HEK293 (cell line): Measurements from ENCODE around the gene TNN.
"Not testable (repeated sequence)": the region's sequence is repeated elsewhere in the genome, so short reads cannot be mapped to it uniquely, and the experiment has no call there.

ENCODE experiments used
- CTCF ChIA-PET: fragments of 350-600 bp; formaldehyde crosslinking; extraction: SDS; loops from one replicate; lab custom pipeline; 2021; ENCODE audit warnings: antibody characterized with exemption; lab: Yijun Ruan, JAX
- POLR2A ChIA-PET: fragments of 300-600 bp; formaldehyde crosslinking; extraction: SDS; loops from one replicate; lab custom pipeline; 2020; ENCODE audit warnings: antibody characterized with exemption, inconsistent platforms; lab: Yijun Ruan, JAX
- H3K27ac ChIP-seq: fragments of 200-500 bp; sonication (Bioruptor generic); 2 replicates; pipeline ENCODE4 v1.5.1; 2014; ENCODE audit warnings: low read depth, low read length, control low read depth, inconsistent platforms; ENCODE audit errors: extremely low read depth
- H3K36me3 ChIP-seq, 2 experiments: fragments of 200-500 bp in 1 of 2; sonication (Bioruptor generic) in 1 of 2; 1 replicate in 1 of 2; 2 replicates in 1 of 2; pipeline ENCODE4 v1.5.1; 2014 to 2017; ENCODE audit warnings: inconsistent platforms in 2 of 2, low read length in 2 of 2; ENCODE audit not compliant: control insufficient read depth in 2 of 2, insufficient read depth in 1 of 2
- H3K4me1 ChIP-seq: fragments of 200-500 bp; sonication (Bioruptor generic); 2 replicates; pipeline ENCODE4 v1.5.1; 2014; ENCODE audit warnings: mild to moderate bottlenecking, low read length, inconsistent platforms; ENCODE audit not compliant: control insufficient read depth, insufficient read depth
- H3K4me3 ChIP-seq: 2 replicates; pipeline ENCODE4 v1.5.1; 2011; ENCODE audit warnings: low read depth, mild to moderate bottlenecking, control low read depth, low read length, moderate library complexity
- H3K9me3 ChIP-seq: fragments of 200-500 bp; sonication (Bioruptor generic); 2 replicates; pipeline ENCODE4 v1.5.1; 2014; ENCODE audit warnings: low read depth, low read length, inconsistent platforms; ENCODE audit not compliant: control insufficient read depth, insufficient read depth
- ELK4 ChIP-seq: IDR thresholded peaks from 2 replicates; pipeline ENCODE4 v1.6.1; 2011; ENCODE audit warnings: mild to moderate bottlenecking, low read depth, low read length, borderline replicate concordance
- FEZF1 ChIP-seq: fragments of 450-650 bp; formaldehyde crosslinking; IDR thresholded peaks from 2 replicates; pipeline ENCODE4 v1.5.1; 2016; ENCODE audit warnings: missing biosample characterization, missing genetic modification characterization
- PRDM4 ChIP-seq: fragments of 450-650 bp; formaldehyde crosslinking; IDR thresholded peaks from 2 replicates; pipeline ENCODE4 v1.5.1; 2017; ENCODE audit warnings: missing biosample characterization, missing genetic modification characterization
- PRDM6 ChIP-seq: fragments of 450-650 bp; formaldehyde crosslinking; IDR thresholded peaks from 2 replicates; pipeline ENCODE4 v1.5.1; 2017; ENCODE audit warnings: missing biosample characterization, missing genetic modification characterization
- RBAK ChIP-seq: fragments of 450-650 bp; formaldehyde crosslinking; IDR thresholded peaks from 2 replicates; pipeline ENCODE4 v1.5.1; 2016; ENCODE audit warnings: missing biosample characterization, missing genetic modification characterization
- ZBTB17 ChIP-seq: fragments of 450-650 bp; formaldehyde crosslinking; IDR thresholded peaks from 2 replicates; pipeline ENCODE4 v1.5.1; 2016; ENCODE audit warnings: missing biosample characterization, missing genetic modification characterization
- ZFP41 ChIP-seq: fragments of 450-650 bp; formaldehyde crosslinking; IDR thresholded peaks from 2 replicates; pipeline ENCODE4 v1.5.1; 2016; ENCODE audit warnings: missing biosample characterization, missing genetic modification characterization, borderline replicate concordance
- ZFP69B ChIP-seq: fragments of 450-650 bp; formaldehyde crosslinking; IDR thresholded peaks from 2 replicates; pipeline ENCODE4 v1.5.1; 2016; ENCODE audit warnings: missing biosample characterization, missing genetic modification characterization
- ZNF214 ChIP-seq: fragments of 450-650 bp; formaldehyde crosslinking; IDR thresholded peaks from 2 replicates; pipeline ENCODE4 v1.5.1; 2017; ENCODE audit warnings: missing biosample characterization, mild to moderate bottlenecking, missing genetic modification characterization, borderline replicate concordance
- ZNF24 ChIP-seq: fragments of 450-650 bp; formaldehyde crosslinking; IDR thresholded peaks from 2 replicates; pipeline ENCODE4 v1.5.1; 2016; ENCODE audit warnings: missing biosample characterization, missing genetic modification characterization
- ZNF544 ChIP-seq: fragments of 450-650 bp; formaldehyde crosslinking; IDR thresholded peaks from 2 replicates; pipeline ENCODE4 v1.5.0; 2017; ENCODE audit warnings: missing biosample characterization, missing genetic modification characterization
- ZNF580 ChIP-seq: fragments of 450-650 bp; formaldehyde crosslinking; IDR thresholded peaks from 2 replicates; pipeline ENCODE4 v1.5.1; 2016; ENCODE audit warnings: missing biosample characterization, missing genetic modification characterization
- ZNF707 ChIP-seq: fragments of 450-650 bp; formaldehyde crosslinking; IDR thresholded peaks from 2 replicates; pipeline ENCODE4 v1.5.1; 2016; ENCODE audit warnings: missing biosample characterization, missing genetic modification characterization
- ZNF837 ChIP-seq: fragments of 450-650 bp; formaldehyde crosslinking; IDR thresholded peaks from 2 replicates; pipeline ENCODE4 v1.5.1; 2016; ENCODE audit warnings: missing biosample characterization, missing genetic modification characterization

The TNN gene

GRCh38 chr1:175099916-175100315, 32.3 kb downstream of the TNN start:
- TF ChIP-seq PRDM6 (tag by site-specific recombination) (no peak), ZFP41 (no peak), PRDM4 (tag by site-specific recombination) (no peak), FEZF1 (no peak), ZNF707 (tag by site-specific recombination) (no peak), ZBTB17 (no peak), ZNF24 (tag by site-specific recombination) (no peak), ZNF837 (tag by site-specific recombination) (no peak), ZFP69B (tag by site-specific recombination) (no peak), ZNF214 (no peak), ELK4 (no peak), RBAK (tag by site-specific recombination) (no peak), ZNF544 (tag by site-specific recombination) (no peak), ZNF580 (no peak)
- POLR2A ChIA-PET = no interaction called here
- CTCF ChIA-PET = interaction anchor here (0.7 to 1.4 kb wide), 2 partner anchors 46 to 52 kb away, joined by 5 read pairs; no protein-coding TSS in a partner anchor
- Histone ChIP-seq H3K4me1 (no peaks in the 10 kb centered on the region), H3K4me3 (no peak overlapping the region), H3K36me3 (no peaks in the 10 kb centered on the region), H3K27ac (no peak overlapping the region), H3K9me3 (no peaks in the 10 kb centered on the region)

- POLR2A ChIA-PET, H3K4me1 ChIP-seq, H3K9me3 ChIP-seq, H3K27ac ChIP-seq, H3K4me3 ChIP-seq, H3K36me3 ChIP-seq: not testable (repeated sequence)
- CTCF ChIA-PET = interaction anchor here (0.7 kb wide), 1 partner anchor 248 kb away, joined by 3 read pairs; no protein-coding TSS in a partner anchor
These were observed 34.5 kb downstream of the TNN start for GRCh38 chr1:175102166-175102565.

- H3K27ac ChIP-seq, H3K4me3 ChIP-seq, CTCF ChIA-PET, POLR2A ChIA-PET, H3K9me3 ChIP-seq, H3K36me3 ChIP-seq, H3K4me1 ChIP-seq: not testable (repeated sequence)
These were observed 38.9 kb downstream of the TNN start for GRCh38 chr1:175106536-175106935.

- POLR2A ChIA-PET, H3K9me3 ChIP-seq, H3K4me3 ChIP-seq: not testable (repeated sequence)
These were observed 40.7 kb downstream of the TNN start for GRCh38 chr1:175108331-175108820.

More at GRCh38 chr1:175108331-175108820, 40.7 kb downstream of the TNN start:
- H3K4me1 ChIP-seq, CTCF ChIA-PET, H3K36me3 ChIP-seq, H3K27ac ChIP-seq: not testable (repeated sequence)
